Right lobe of liver (tissue), 4 donors: ENCODE measurements around the gene DDTL.

ENCODE experiments used
- POLR2A ChIP-seq: fragments of 450-650 bp; IDR thresholded peaks from one replicate; pipeline ENCODE4 v1.6.1; 2017; ENCODE audit warnings: antibody characterized with exemption, mild to moderate bottlenecking
- TF ChIP-seq, protein P1 (sequence below), 4 donors: fragments of 200-600 bp in 3 of 4; fragments of 450-650 bp in 1 of 4; IDR thresholded peaks; one replicate each; pipeline versions ENCODE4 v1.5.1 to v1.8.0; 2016 to 2022; ENCODE audit warnings: antibody characterized with exemption in 4 of 4, mild to moderate bottlenecking in 2 of 4
- donor health status: DM: no; HTN: no; CAD: no.
- donor health status: DM: no; HTN: no; CAD: no.
- donor health status: DM: no; HTN: yes; CAD: no.

- TF ChIP-seq, protein P1, sequence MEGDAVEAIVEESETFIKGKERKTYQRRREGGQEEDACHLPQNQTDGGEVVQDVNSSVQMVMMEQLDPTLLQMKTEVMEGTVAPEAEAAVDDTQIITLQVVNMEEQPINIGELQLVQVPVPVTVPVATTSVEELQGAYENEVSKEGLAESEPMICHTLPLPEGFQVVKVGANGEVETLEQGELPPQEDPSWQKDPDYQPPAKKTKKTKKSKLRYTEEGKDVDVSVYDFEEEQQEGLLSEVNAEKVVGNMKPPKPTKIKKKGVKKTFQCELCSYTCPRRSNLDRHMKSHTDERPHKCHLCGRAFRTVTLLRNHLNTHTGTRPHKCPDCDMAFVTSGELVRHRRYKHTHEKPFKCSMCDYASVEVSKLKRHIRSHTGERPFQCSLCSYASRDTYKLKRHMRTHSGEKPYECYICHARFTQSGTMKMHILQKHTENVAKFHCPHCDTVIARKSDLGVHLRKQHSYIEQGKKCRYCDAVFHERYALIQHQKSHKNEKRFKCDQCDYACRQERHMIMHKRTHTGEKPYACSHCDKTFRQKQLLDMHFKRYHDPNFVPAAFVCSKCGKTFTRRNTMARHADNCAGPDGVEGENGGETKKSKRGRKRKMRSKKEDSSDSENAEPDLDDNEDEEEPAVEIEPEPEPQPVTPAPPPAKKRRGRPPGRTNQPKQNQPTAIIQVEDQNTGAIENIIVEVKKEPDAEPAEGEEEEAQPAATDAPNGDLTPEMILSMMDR (IDR thresholded peaks at IDR 0.05) = no peak
- TF ChIP-seq POLR2A = no peak
Measured at GRCh38 chr22:24011735-24012068, 45.0 kb downstream of the DDTL start.
